Measurements from ENCODE around the gene DDB1. TPM values are rescaled to one million over a fixed set of nuclear protein-coding genes. Genes with fewer than 3 reads are reported as not detected.

Gene DDB1
- total RNA-seq = 100 to 1,000 TPM; 202 to 214 TPM

DNA sequence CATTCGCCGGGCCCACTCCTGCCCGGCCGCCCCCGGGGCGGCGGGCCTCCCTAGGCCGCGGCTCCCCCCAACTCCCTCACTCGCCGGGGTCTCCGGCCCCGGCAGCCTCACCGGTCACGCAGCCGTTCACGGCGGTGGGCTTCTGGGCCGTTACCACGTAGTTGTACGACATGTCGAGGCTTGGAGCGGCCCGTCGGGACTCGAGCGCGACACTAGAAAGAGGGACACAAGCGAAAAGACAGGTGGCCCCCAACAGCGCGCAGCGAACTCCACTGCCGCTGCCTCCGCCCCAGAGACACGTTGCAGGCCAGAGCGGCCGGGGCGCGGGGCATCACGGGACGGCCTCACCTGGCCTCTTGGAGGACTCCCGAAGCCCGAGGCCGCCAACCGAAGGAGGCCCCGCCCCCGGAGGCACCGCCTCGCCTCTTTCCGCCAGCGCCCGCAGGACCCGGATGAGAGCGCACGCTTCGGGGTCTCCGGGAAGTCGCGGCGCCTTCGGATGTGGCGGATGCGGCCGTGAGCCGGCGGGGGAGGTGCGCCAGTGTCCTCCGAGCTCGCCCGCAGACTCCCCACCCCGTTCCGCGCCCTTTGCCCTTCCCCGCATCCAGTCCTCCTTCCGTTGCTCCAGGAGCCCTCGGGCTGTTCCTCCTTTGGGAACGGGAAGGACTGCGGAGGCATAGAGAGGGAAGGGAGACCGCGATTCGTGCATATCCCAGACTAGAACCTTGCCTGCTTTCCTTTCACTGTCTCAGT is at the start of gene DDB1, which contains the start of gene TKFC:
DDB1 (minus strand) TSS at position 309 of the 753 bp plus-strand sequence; CDS start at position 172, 137 bp downstream.
TKFC (plus strand) TSS at position 432 of the 753 bp plus-strand sequence. CDS start 1,501 bp downstream, outside the sequence.
- ATAC-seq (peak; percentile 94), DNase-seq (peak; percentile 98)
- H3K27me3 Mint-ChIP-seq (ENCODE audit: low read depth) = no peaks in the 10 kb centered on the region
- peak within 1 kb of the TSS; percentile 81 for H3K4me3 Mint-ChIP-seq
- H3K27ac Mint-ChIP-seq = peak within 1 kb of the TSS; percentile 94
- H3K9me3 Mint-ChIP-seq (ENCODE audit: insufficient read depth) = no peaks in the 10 kb centered on the region
- ChIA-PET POLR2A (interaction anchor here (0.7 to 5.9 kb wide), 12 partner anchors 9 to 114 kb away, joined by 3 to 72 read pairs (median 4); partner anchors contain the start of genes CPSF7, CYB561A3, SDHAF2 and TMEM138), CTCF (interaction anchor here (0.9 to 9.8 kb wide), 6 partner anchors 29 to 102 kb away, joined by 3 to 390 read pairs (median 16); partner anchors contain the start of genes CYB561A3, TMEM138, TMEM216 and VWCE)
- H3K4me1 Mint-ChIP-seq (ENCODE audit: low read depth) = peaks cover 67% of the 10 kb centered on the region
- H3K36me3 Mint-ChIP-seq (ENCODE audit: low read depth) = peaks cover 29% of the 10 kb centered on the region

DNA sequence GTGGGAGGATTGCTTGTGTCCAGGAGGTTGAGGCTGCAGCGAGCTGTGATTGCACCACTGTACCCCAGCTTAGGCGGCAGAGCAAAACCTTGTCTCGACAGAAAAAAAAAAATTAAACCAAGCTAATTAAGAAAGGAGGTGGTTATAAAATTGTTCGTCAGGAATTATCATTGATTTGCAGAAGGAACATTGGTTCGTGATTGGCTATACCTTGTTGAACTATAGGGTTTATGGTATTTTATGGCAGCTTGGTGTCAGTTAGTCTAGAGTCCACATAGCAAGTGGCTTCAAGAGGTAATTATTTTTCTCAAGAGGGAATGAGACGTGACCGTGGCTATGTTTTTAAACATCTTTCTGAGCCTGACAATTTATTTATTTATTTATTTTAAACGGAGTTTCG is 48.0 kb upstream of the DDB1 start:
- no peaks in the 10 kb centered on the region for H3K9me3 Mint-ChIP-seq (ENCODE audit: insufficient read depth)
- ATAC-seq = no peak
- CTCF ChIA-PET = interaction anchor here (7.8 kb wide), 1 partner anchor 43 kb away, joined by 390 read pairs; the partner anchor contains the start of genes DDB1 and TKFC
- no peak overlapping the region for H3K4me3 Mint-ChIP-seq
- H3K4me1 Mint-ChIP-seq (ENCODE audit: low read depth) = peaks cover 7% of the 10 kb centered on the region
- H3K27ac Mint-ChIP-seq = no peak overlapping the region
- H3K27me3 Mint-ChIP-seq (ENCODE audit: low read depth) = no peaks in the 10 kb centered on the region
- no peak for DNase-seq
- POLR2A ChIA-PET = interaction anchor here (0.6 to 1.3 kb wide), 2 partner anchors 17 to 1407 kb away, joined by 3 read pairs; no protein-coding TSS in a partner anchor
- H3K36me3 Mint-ChIP-seq (ENCODE audit: low read depth) = peaks cover 10% of the 10 kb centered on the region

DNA sequence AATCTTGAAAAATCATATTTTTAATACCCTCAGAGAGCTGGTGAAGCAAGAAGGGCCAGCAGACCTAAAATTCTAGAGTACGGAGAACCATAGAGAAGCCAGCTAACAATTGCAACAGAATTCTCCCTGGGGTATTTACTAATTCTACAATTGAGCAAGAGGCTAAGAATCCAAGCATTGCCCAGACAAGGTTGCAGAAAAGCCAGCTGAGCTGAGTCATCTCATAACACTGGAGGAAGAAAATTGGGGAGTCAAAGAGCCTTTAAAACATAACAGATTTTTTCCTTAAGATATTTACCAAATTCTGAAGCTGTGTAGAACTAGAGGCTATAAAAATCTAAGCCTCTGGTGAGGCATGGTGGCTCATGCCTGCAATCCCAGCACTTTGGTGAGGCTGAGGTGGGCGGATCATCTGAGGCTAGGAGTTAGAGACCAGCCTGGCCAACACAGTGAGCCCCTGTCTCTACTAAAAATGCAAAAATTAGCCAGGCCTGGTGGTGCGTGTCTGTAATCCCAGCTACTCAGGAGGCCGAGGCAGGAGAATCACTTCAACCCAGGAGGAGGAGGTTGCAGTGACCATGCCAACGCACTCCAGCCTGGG is 45.9 kb upstream of the DDB1 start:
- Mint-ChIP-seq H3K27ac (no peak overlapping the region), H3K27me3 (ENCODE audit: low read depth) (no peaks in the 10 kb centered on the region), H3K4me1 (ENCODE audit: low read depth) (no peaks in the 10 kb centered on the region), H3K9me3 (ENCODE audit: insufficient read depth) (no peaks in the 10 kb centered on the region), H3K4me3 (no peak overlapping the region), H3K36me3 (ENCODE audit: low read depth) (peaks cover 22% of the 10 kb centered on the region)
- POLR2A ChIA-PET = no interaction called here
- ATAC-seq (no peak), DNase-seq (no peak)
- CTCF ChIA-PET = interaction anchor here (1.0 kb wide), 1 partner anchor 43 kb away, joined by 3 read pairs; no protein-coding TSS in a partner anchor

DNA sequence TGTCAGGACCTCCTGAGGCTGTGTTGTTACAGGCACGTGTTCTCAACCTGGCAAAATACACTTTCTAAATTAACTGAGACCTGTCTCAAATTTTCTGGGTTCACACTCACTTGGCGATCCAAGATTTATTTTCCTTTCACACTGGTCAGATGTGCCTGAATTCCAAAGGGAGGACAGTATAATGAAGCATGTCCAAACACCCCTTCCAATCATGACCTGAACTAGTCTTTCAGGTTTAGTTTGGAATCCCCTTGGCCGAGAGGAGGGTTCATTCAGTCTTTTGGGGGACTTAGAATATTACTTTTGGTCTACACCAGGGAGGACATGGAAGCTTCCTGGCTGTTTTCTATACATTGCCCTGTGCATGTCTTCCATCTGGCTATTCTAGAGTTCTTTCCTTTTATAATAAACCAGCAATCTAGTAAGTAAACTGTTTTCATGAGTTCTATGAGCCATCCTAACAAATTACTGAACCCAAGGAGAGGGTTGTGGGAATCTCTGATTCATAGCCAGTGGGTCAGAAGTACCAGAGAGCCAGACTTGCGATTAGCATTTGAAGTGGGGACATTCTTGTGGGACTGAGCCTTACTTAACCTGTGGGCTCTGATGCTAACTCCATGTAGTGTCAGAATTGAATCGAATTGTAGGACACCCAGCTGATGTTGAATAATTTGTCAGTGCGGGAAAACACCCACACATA is 44.7 kb upstream of the DDB1 start:
- H3K27ac Mint-ChIP-seq = no peak overlapping the region
- H3K9me3 Mint-ChIP-seq (ENCODE audit: insufficient read depth) = peaks cover 4% of the 10 kb centered on the region
- H3K36me3 Mint-ChIP-seq (ENCODE audit: low read depth) = peaks cover 27% of the 10 kb centered on the region
- ChIA-PET CTCF (interaction anchor here (1.2 to 1.5 kb wide), 2 partner anchors 22 to 41 kb away, joined by 4 to 10 read pairs; no protein-coding TSS in a partner anchor), POLR2A (no interaction called here)
- H3K4me3 Mint-ChIP-seq = no peak overlapping the region
- no peaks in the 10 kb centered on the region for H3K27me3 Mint-ChIP-seq (ENCODE audit: low read depth)
- DNase-seq (no peak), ATAC-seq (no peak)
- H3K4me1 Mint-ChIP-seq (ENCODE audit: low read depth) = no peaks in the 10 kb centered on the region

DNA sequence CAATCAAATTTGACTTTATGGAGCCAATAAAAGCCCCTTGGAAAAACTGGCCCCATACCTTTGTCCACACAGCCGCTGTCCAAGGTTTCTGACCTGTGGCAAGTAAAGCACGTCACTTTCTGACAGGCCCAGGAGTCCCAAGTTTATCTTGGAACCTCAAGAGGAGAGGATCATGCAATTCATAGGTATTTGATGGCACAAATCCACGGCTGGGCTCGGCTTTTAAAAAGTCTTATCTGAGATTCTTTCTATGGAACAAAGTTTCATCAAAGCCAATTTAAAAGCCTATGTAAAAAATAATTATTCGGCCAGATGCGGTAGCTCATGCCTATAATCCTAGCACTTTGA is 42.8 kb upstream of the DDB1 start:
- H3K36me3 Mint-ChIP-seq (ENCODE audit: low read depth) = peaks cover 38% of the 10 kb centered on the region
- H3K27ac Mint-ChIP-seq = no peak overlapping the region
- ChIA-PET CTCF (interaction anchor here (1.2 to 3.1 kb wide), 4 partner anchors 10 to 70 kb away, joined by 3 to 24 read pairs (median 6); no protein-coding TSS in a partner anchor), POLR2A (interaction anchor here (2.3 kb wide), 1 partner anchor 13 kb away, joined by 6 read pairs; the partner anchor contains the start of gene TMEM138)
- peaks cover 4% of the 10 kb centered on the region for H3K9me3 Mint-ChIP-seq (ENCODE audit: insufficient read depth)
- H3K4me3 Mint-ChIP-seq = no peak overlapping the region
- no peak for ATAC-seq
- no peaks in the 10 kb centered on the region for H3K27me3 Mint-ChIP-seq (ENCODE audit: low read depth)
- DNase-seq = no peak
- H3K4me1 Mint-ChIP-seq (ENCODE audit: low read depth) = peaks cover under 1% of the 10 kb centered on the region

DNA sequence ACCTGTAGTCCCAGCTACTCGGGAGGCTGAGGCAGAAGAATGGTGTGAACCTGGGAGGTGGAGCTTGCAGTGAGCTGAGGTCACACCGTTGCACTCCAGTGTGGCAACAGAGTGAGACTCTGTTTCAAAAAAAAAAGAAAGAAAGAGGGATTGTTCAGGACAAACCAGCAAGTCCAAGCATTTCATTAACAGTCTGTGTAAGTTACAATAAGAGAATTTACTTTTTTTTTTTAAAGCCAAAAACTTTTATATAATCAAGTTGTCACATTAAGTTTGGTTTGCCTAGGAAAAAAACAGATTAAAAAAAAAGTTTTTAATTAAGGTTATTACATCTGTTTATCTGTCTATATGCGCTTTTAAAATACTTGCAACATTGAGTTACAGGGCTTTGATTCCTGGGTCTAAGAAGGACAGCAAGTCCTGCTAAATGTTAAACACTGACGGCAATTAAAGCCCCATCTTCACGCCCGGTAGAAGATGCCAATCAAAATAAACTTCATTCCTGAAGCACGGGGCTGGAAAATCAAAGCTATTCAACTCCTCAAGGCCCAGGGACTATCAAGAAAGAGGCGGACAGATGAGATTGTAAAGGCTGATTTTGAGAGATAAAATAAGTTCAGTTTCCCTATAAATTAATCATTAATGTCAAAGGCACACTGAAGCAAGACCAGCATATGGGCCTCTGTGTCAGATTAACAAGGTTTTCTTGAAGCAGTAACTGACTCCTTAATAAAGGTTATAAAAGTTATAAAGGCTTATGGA is 39.9 kb upstream of the DDB1 start:
- ChIA-PET CTCF (interaction anchor here (1.0 kb wide), 2 partner anchors 13 to 37 kb away, joined by 3 to 5 read pairs; no protein-coding TSS in a partner anchor), POLR2A (interaction anchor here (1.1 kb wide), 1 partner anchor 11 kb away, joined by 4 read pairs; the partner anchor contains the start of genes CYB561A3 and TMEM138)

DNA sequence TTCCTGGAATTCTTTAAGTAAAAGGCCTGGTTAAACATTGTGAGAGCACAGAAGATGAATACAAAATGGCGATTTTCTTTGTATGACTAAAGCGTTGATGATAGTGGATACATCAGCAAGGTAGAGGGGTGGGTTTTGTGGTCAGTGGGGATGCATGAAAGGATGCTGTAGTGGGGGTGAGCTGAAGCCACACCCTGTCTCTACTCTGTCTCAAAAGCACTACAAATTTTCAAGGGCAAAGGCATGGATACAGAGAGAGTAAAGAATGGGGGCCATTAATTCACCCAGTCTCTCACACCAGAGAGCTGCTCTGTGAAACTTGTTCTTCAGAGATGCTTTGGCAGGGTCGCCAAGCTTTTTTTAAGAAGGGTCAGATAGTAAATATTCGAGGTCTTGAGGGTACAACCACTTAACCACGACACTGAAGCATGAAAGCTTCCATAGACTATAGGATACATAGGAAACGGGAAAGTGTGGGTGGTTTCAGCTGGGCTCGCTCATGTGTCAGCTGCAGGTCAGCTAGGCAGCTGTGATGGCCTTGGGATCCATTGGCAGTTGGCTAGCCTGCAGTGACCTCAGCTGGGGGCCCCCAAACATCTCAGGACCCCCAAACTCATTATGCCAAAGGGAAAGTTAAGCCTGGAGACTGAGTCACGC is 37.6 kb upstream of the DDB1 start:
- DNase-seq (no peak), ATAC-seq (no peak)
- CTCF ChIA-PET = interaction anchor here (1.1 to 4.0 kb wide), 4 partner anchors 8 to 34 kb away, joined by 3 to 35 read pairs (median 8); no protein-coding TSS in a partner anchor
- POLR2A ChIA-PET = interaction anchor here (1.2 to 1.3 kb wide), 2 partner anchors 8 to 36 kb away, joined by 3 to 5 read pairs; partner anchors contain the start of genes CYB561A3 and TMEM138
- peaks cover 4% of the 10 kb centered on the region for H3K9me3 Mint-ChIP-seq (ENCODE audit: insufficient read depth)
- H3K4me1 Mint-ChIP-seq (ENCODE audit: low read depth) = peaks cover 14% of the 10 kb centered on the region
- no peak overlapping the region for H3K4me3 Mint-ChIP-seq
- H3K27me3 Mint-ChIP-seq (ENCODE audit: low read depth) = no peaks in the 10 kb centered on the region
- H3K27ac Mint-ChIP-seq = peak overlapping the region; percentile 18
- H3K36me3 Mint-ChIP-seq (ENCODE audit: low read depth) = peaks cover 68% of the 10 kb centered on the region

More for the DNA sequence above, 39.9 kb upstream of the DDB1 start:
- DNase-seq = no peak
- Mint-ChIP-seq H3K9me3 (ENCODE audit: insufficient read depth) (peaks cover 4% of the 10 kb centered on the region), H3K27ac (no peak overlapping the region), H3K36me3 (ENCODE audit: low read depth) (peaks cover 62% of the 10 kb centered on the region), H3K4me3 (no peak overlapping the region), H3K4me1 (ENCODE audit: low read depth) (peaks cover 14% of the 10 kb centered on the region), H3K27me3 (ENCODE audit: low read depth) (no peaks in the 10 kb centered on the region)
- ATAC-seq = no peak

DNA sequence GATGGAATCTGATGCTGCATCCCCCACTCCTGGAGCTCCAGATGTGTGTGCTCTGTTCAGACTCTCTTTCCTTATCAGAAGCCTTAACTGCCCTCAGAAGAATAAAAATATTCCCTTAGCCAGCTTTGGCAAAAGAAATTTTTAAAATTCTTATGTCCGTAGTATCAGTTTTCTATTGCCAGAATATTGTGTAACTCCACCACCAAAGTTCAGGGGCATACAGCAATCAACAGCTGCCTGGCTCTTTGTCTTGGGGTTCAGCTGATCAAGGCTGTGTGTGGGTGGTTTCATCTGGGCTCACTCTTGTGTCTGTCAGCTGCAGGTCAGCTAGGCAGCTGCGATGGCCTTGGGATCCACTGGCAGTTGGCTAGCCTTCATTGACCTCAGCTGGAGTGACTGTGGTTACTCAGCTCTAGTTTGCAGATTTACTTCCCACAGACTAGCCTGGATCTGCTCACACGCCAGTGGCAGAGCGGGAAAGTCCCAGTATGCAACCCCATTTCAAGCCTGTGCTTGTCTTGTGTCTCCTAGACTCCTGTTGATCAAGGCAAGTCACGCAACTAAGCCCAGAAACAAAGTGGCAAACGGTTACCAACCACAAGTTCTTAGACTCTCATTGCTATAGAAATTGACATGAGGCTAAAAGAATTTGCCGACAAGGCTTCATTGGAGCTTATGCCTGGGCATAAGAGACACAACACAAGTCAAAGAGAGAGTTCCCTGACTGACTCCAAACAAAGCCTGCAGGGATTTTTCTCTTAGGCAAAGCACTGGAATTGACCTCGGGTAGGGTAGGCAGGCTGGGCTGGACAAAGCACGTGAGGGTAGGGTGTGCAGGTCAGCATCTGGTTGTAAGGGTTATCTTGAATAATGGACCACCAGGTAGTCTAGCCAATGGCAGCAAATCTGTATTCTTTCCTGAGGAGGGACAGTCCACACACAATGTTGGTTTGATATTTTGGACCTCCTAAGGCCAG is 36.8 kb upstream of the DDB1 start:
- H3K4me1 Mint-ChIP-seq (ENCODE audit: low read depth) = peaks cover 14% of the 10 kb centered on the region
- ChIA-PET POLR2A (interaction anchor here (0.6 to 1.0 kb wide), 2 partner anchors 34 to 340 kb away, joined by 3 to 4 read pairs; no protein-coding TSS in a partner anchor), CTCF (interaction anchor here (0.8 to 4.0 kb wide), 4 partner anchors 15 to 34 kb away, joined by 3 to 35 read pairs (median 8); no protein-coding TSS in a partner anchor)
- peaks cover 65% of the 10 kb centered on the region for H3K36me3 Mint-ChIP-seq (ENCODE audit: low read depth)
- peaks cover 4% of the 10 kb centered on the region for H3K9me3 Mint-ChIP-seq (ENCODE audit: insufficient read depth)
- H3K27me3 Mint-ChIP-seq (ENCODE audit: low read depth) = no peaks in the 10 kb centered on the region
- DNase-seq (no peak), ATAC-seq (no peak)
- no peak overlapping the region for H3K4me3 Mint-ChIP-seq
- peak overlapping the region; percentile 18 for H3K27ac Mint-ChIP-seq

DNA sequence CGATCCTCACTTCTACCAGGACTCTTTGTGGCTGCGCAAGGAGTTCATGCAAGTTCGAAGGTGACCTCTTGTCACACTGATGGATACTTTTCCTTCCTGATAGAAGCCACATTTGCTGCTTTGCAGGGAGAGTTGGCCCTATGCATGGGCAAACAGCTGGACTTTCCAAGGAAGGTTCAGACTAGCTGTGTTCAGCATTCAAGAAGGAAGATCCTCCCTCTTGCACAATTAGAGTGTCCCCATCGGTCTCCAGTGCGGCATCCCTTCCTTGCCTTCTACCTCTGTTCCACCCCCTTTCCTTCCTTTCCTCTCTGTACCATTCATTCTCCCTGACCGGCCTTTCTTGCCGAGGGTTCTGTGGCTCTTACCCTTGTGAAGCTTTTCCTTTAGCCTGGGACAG is 35.7 kb upstream of the DDB1 start:
- POLR2A ChIA-PET = interaction anchor here (1.0 kb wide), 1 partner anchor 33 kb away, joined by 3 read pairs; no protein-coding TSS in a partner anchor
- Mint-ChIP-seq H3K9me3 (ENCODE audit: insufficient read depth) (peaks cover 4% of the 10 kb centered on the region), H3K4me1 (ENCODE audit: low read depth) (peaks cover 18% of the 10 kb centered on the region), H3K4me3 (no peak overlapping the region), H3K36me3 (ENCODE audit: low read depth) (peaks cover 72% of the 10 kb centered on the region), H3K27ac (no peak overlapping the region), H3K27me3 (ENCODE audit: low read depth) (no peaks in the 10 kb centered on the region)
- CTCF ChIA-PET = interaction anchor here (0.8 to 4.0 kb wide), 2 partner anchors 13 to 17 kb away, joined by 4 to 35 read pairs; no protein-coding TSS in a partner anchor
- ATAC-seq (no peak), DNase-seq (no peak)

Data from activated CD8-positive, alpha-beta T cell treated with anti-CD3 and anti-CD28 coated beads, Interleukin-2, amount 10 ng/mL, durations not matched to agents 7 days and 5 days (primary cell).